GM23338 (cell line): Measurements from ENCODE around the gene SPRING1. TPM values are rescaled to one million over a fixed set of nuclear protein-coding genes. Genes with fewer than 3 reads are reported as not detected.

Experiments used
- ATAC-seq: fragments of 200-7000 bp; cut with Tn5 transposase; 3 replicates; pipeline ENCODE4 v1.9.1; 2020
- DNase-seq: peaks from one replicate; pipeline ENCODE4 v3.0.0-alpha.2; 2015; ENCODE audit warnings: low spot score
- H2AFZ ChIP-seq: fragments of 200-600 bp; sonication (generic); 2 replicates; pipeline ENCODE4 v1.8.0; 2016; ENCODE audit warnings: antibody characterized with exemption, mild to moderate bottlenecking, moderate library complexity
- H3F3A ChIP-seq: fragments of 200-600 bp; sonication (generic); replicated peaks from 2 replicates; pipeline ENCODE4 v1.8.0; 2017; ENCODE audit warnings: antibody characterized with exemption, mixed run types, low read depth
- H3K27ac ChIP-seq: fragments of 200-600 bp; sonication (generic); 2 replicates; pipeline ENCODE4 v1.6.1; 2016; ENCODE audit warnings: low read depth
- H3K27me3 ChIP-seq: fragments of 200-600 bp; sonication (generic); 2 replicates; pipeline ENCODE4 v1.8.0; 2016; ENCODE audit warnings: mild to moderate bottlenecking, mixed run types, moderate library complexity; ENCODE audit not compliant: insufficient read depth
- H3K36me3 ChIP-seq: fragments of 200-600 bp; sonication (generic); 2 replicates; pipeline ENCODE4 v1.8.0; 2016; ENCODE audit warnings: mild to moderate bottlenecking; ENCODE audit not compliant: insufficient read depth
- H3K4me1 ChIP-seq: fragments of 200-600 bp; sonication (generic); 2 replicates; pipeline ENCODE4 v1.8.0; 2016; ENCODE audit warnings: mild to moderate bottlenecking, moderate library complexity; ENCODE audit not compliant: insufficient read depth
- H3K4me2 ChIP-seq: fragments of 200-600 bp; sonication (generic); 2 replicates; pipeline ENCODE4 v1.7.1; 2017; ENCODE audit warnings: mixed run types
- H3K4me3 ChIP-seq: fragments of 200-600 bp; sonication (generic); 2 replicates; pipeline ENCODE4 v1.6.1; 2016; ENCODE audit warnings: mixed run types
- H3K79me2 ChIP-seq: fragments of 200-600 bp; sonication (generic); replicated peaks from 2 replicates; pipeline ENCODE4 v1.8.0; 2017; ENCODE audit warnings: mild to moderate bottlenecking; ENCODE audit not compliant: insufficient read depth
- H3K9me2 ChIP-seq: fragments of 200-600 bp; sonication (generic); 2 replicates; pipeline ENCODE4 v1.8.0; 2017; ENCODE audit not compliant: insufficient read depth
- H4K20me1 ChIP-seq: fragments of 200-600 bp; sonication (generic); replicated peaks from 2 replicates; pipeline ENCODE4 v1.8.0; 2017; ENCODE audit warnings: mild to moderate bottlenecking; ENCODE audit not compliant: insufficient read depth
- H3K27ac Mint-ChIP-seq: 2 replicates; pipeline ENCODE4 v1.8.0; 2020; ENCODE audit warnings: inconsistent platforms, mild to moderate bottlenecking, moderate library complexity, mixed read lengths
- H3K27me3 Mint-ChIP-seq: 3 replicates; pipeline ENCODE4 v1.8.0; 2022; ENCODE audit warnings: low read depth, mild to moderate bottlenecking, moderate library complexity, mixed read lengths, inconsistent platforms; ENCODE audit not compliant: insufficient read depth, poor library complexity
- H3K36me3 Mint-ChIP-seq: 3 replicates; pipeline ENCODE4 v1.8.0; 2021; ENCODE audit warnings: low read depth, mild to moderate bottlenecking, inconsistent platforms, moderate library complexity, mixed read lengths
- H3K4me1 Mint-ChIP-seq: 3 replicates; pipeline ENCODE4 v1.8.0; 2020; ENCODE audit warnings: mild to moderate bottlenecking, inconsistent platforms, mixed read lengths
- H3K4me3 Mint-ChIP-seq: 3 replicates; pipeline ENCODE4 v1.8.0; 2021; ENCODE audit warnings: moderate library complexity, mild to moderate bottlenecking, inconsistent platforms, mixed read lengths
- H3K9me3 Mint-ChIP-seq: 3 replicates; pipeline ENCODE4 v1.8.0; 2020; ENCODE audit warnings: moderate library complexity, mild to moderate bottlenecking, inconsistent platforms, mixed read lengths
- CTCF ChIP-seq, 2 experiments: fragments of 200-600 bp in 1 of 2; sonication (generic) in 1 of 2; conservative IDR thresholded peaks; 2 replicates each; pipeline versions ENCODE4 v1.5.1 to v1.6.1; 2016 to 2017; ENCODE audit warnings: antibody characterized with exemption in 2 of 2, low read depth in 2 of 2, mild to moderate bottlenecking in 2 of 2, moderate library complexity in 1 of 2
- ETS1 ChIP-seq: IDR thresholded peaks from 2 replicates; pipeline ENCODE4 v1.6.1; 2016; ENCODE audit warnings: antibody characterized with exemption
- EZH2 ChIP-seq: fragments of 200-600 bp; sonication (generic); IDR thresholded peaks from one replicate; pipeline ENCODE4 v1.8.0; 2017; ENCODE audit warnings: antibody characterized with exemption, mild to moderate bottlenecking, low read depth; ENCODE audit not compliant: unreplicated experiment
- EZH2phosphoT487 ChIP-seq: fragments of 200-600 bp; sonication (generic); IDR thresholded peaks from one replicate; pipeline ENCODE4 v1.8.1; 2018; ENCODE audit warnings: antibody characterized with exemption; ENCODE audit not compliant: unreplicated experiment
- NANOG ChIP-seq: IDR thresholded peaks from 2 replicates; pipeline ENCODE4 v1.6.1; 2016; ENCODE audit warnings: antibody characterized with exemption, borderline replicate concordance
- REST ChIP-seq: IDR thresholded peaks from one replicate; pipeline ENCODE4 v1.6.1; 2018; ENCODE audit warnings: antibody characterized with exemption; ENCODE audit not compliant: unreplicated experiment
- STAT1 ChIP-seq: IDR thresholded peaks from one replicate; pipeline ENCODE4 v1.6.1; 2016; ENCODE audit warnings: antibody characterized with exemption; ENCODE audit not compliant: unreplicated experiment
- ZNF114 ChIP-seq: fragments of 250-450 bp; sonication (Bioruptor Pico); IDR thresholded peaks from 2 replicates; pipeline ENCODE4 v1.5.0; 2020; ENCODE audit warnings: mild to moderate bottlenecking, moderate library complexity
- ZNF331 ChIP-seq: fragments of 250-450 bp; sonication (Bioruptor Pico); IDR thresholded peaks from 2 replicates; pipeline ENCODE4 v1.5.0; 2020; ENCODE audit warnings: low read depth, mild to moderate bottlenecking, moderate library complexity
- ZNF462 ChIP-seq: fragments of 250-450 bp; sonication (Bioruptor Pico); IDR thresholded peaks from 2 replicates; pipeline ENCODE4 v1.5.0; 2020; ENCODE audit warnings: mild to moderate bottlenecking, moderate library complexity
- polyA plus RNA-seq: library from polyadenylated mRNA; unstranded; fragments of >200 nt; fragmentation: Nextera tagmentation; extraction: Ambion mirVana; gene quantifications from 2 replicates; pipeline ENCODE4 v1.2.1, GENCODE V29; 2016
- total RNA-seq: library from RNA; depleted of rRNA; stranded (reverse); fragments of >200 nt; shearing (Covaris generic); gene quantifications from 2 replicates; pipeline ENCODE4 v1.2.3, GENCODE V29; 2014

SPRING1 gene
- total and polyA plus RNA-seq, 2 experiments from 2014 or later, result 8.2 to 57.1 TPM

GRCh38 chr12:116698116-116698515, 39.8 kb downstream of the SPRING1 start (continued):
- TF ChIP-seq ZNF462 (CRISPR knock-in tag) (no peak), STAT1 (no peak), ZNF114 (CRISPR knock-in tag) (no peak), ETS1 (no peak), ZNF331 (CRISPR knock-in tag) (no peak)

GRCh38 chr12:116697716-116698115, 40.2 kb downstream of the SPRING1 start:
- Histone ChIP-seq H3K27ac (no peak overlapping the region), H3F3A (no peaks in the 10 kb centered on the region; the same call in 1 of the 2 replicates), H3K4me1 (peaks cover 19% of the 10 kb centered on the region), H3K4me2 (no peak overlapping the region), H4K20me1 (no peaks in the 10 kb centered on the region), H3K79me2 (no peaks in the 10 kb centered on the region), H3K9me2 (no peaks in the 10 kb centered on the region), H2AFZ (no peak overlapping the region), H3K36me3 (no peaks in the 10 kb centered on the region; the same call in 1 of the 2 replicates), H3K27me3 (peaks cover 10% of the 10 kb centered on the region), H3K4me3 (no peak overlapping the region)
- Mint-ChIP-seq H3K27me3 (peaks cover 24% of the 10 kb centered on the region), H3K27ac (no peak overlapping the region), H3K4me1 (peaks cover 24% of the 10 kb centered on the region), H3K4me3 (no peak overlapping the region), H3K36me3 (no peaks in the 10 kb centered on the region), H3K9me3 (peaks cover 4% of the 10 kb centered on the region; the same call in 1 of the 3 replicates)
- DNase-seq (no peak), ATAC-seq (no peak)
- TF ChIP-seq EZH2 (no peak), EZH2phosphoT487 (no peak), NANOG (no peak), CTCF (conservative IDR thresholded peaks at IDR 0.05; ENCODE audit: low read depth in 2 of 2) (no peak), REST (no peak)
